GM18519 (cell line): ENCODE data around the gene SLC9A2.

Source experiments
- ATAC-seq: cut with Tn5 transposase; IDR thresholded peaks from one replicate; pipeline ENCODE4 v1.9.1; 2021; ENCODE audit warnings: mild to moderate bottlenecking, moderate library complexity; ENCODE audit not compliant: unreplicated experiment, low FRiP score

Gene SLC9A2

GRCh38 chr2:102619414-102620319 lies at the start of gene SLC9A2:
Gene SLC9A2 (plus strand): TSS chr2:102619553. CDS start chr2:102619849, 296 bp downstream.
- ATAC-seq = no peak

- no peak for ATAC-seq
These were observed 43.5 kb upstream of the SLC9A2 start for GRCh38 chr2:102575888-102576287.

- no peak for ATAC-seq
These were observed 41.0 kb upstream of the SLC9A2 start for GRCh38 chr2:102578376-102578775.

- no peak for ATAC-seq
These were observed 37.4 kb upstream of the SLC9A2 start for GRCh38 chr2:102581911-102582310.

- ATAC-seq = no peak
These were observed 36.5 kb upstream of the SLC9A2 start for GRCh38 chr2:102582845-102583244.

GRCh38 chr2:102585847-102586404 lies 33.4 kb upstream of the SLC9A2 start:
- no peak for ATAC-seq

GRCh38 chr2:102588213-102588939 lies 31.0 kb upstream of the SLC9A2 start:
- ATAC-seq = no peak

- no peak for ATAC-seq
These were observed 29.9 kb upstream of the SLC9A2 start for GRCh38 chr2:102589444-102589843.

- ATAC-seq = no peak
These were observed 27.8 kb upstream of the SLC9A2 start for GRCh38 chr2:102591491-102592045.

- no peak for ATAC-seq
These were observed 26.8 kb upstream of the SLC9A2 start for GRCh38 chr2:102592601-102593000.

GRCh38 chr2:102593516-102593915 lies 25.8 kb upstream of the SLC9A2 start:
- ATAC-seq = no peak

GRCh38 chr2:102594445-102595016 lies 24.8 kb upstream of the SLC9A2 start:
- ATAC-seq = no peak

GRCh38 chr2:102597788-102598187 lies 21.6 kb upstream of the SLC9A2 start:
- no peak for ATAC-seq

- no peak for ATAC-seq
These were observed 19.9 kb upstream of the SLC9A2 start for GRCh38 chr2:102599486-102599885.

- ATAC-seq = no peak
These were observed 17.6 kb upstream of the SLC9A2 start for GRCh38 chr2:102601730-102602129.

GRCh38 chr2:102603904-102604303 lies 15.4 kb upstream of the SLC9A2 start:
- no peak for ATAC-seq

GRCh38 chr2:102604769-102605168 lies 14.6 kb upstream of the SLC9A2 start:
- no peak for ATAC-seq

GRCh38 chr2:102606353-102606752 lies 13.0 kb upstream of the SLC9A2 start:
- ATAC-seq = no peak

GRCh38 chr2:102615620-102616436 lies 3.5 kb upstream of the SLC9A2 start:
- peak; percentile 80 for ATAC-seq
